ENCODE data around the gene TTC28.
"Not testable (repeated sequence)": the region's sequence is repeated elsewhere in the genome, so short reads cannot be mapped to it uniquely, and the experiment has no call there.

TTC28 gene

DNA sequence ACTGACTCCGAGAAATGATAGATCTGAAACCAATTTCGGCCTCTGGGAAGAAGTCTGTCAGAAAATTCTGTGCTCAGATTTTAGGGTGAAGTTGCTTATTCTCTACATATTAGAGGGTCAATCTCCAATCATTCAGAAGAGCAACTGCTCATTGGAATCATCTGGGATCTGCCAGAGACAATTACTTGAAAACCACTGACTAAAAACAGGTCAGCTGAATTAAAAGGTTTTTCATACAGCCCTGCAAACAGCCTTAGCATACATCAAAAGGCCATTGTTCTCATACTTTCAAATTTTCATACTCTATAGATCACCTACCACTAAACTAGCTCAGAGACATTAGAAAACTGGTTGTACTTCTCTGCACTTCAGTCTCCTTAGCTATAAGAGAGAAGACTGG lies 470.9 kb downstream of the TTC28 start:
- in situ Hi-C loops (cut with HindIII; ENCODE audit: low sequenced_read_pairs): no loop called here

DNA sequence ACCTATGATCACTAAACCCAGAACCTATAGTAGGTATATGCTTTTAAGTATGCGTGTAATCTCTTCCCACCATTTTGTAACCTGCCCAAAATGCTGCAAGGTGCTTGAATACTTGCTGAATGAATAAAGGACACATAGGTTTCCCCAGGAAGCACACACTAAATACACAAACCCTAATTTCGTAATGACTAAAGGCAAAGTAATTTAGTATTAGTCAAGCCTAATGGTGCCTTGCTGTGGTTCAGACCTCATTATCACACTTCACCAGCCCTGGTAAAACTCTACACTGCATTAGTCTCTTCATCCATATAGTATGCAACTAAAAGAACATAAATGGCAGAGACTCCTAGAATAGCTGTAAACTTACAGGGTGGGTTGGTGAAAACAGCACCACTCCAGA lies 471.6 kb downstream of the TTC28 start:
- in situ Hi-C loops (cut with HindIII; ENCODE audit: low sequenced_read_pairs): no loop called here

GRCh38 chr22:28207281-28208030 lies 472.2 kb downstream of the TTC28 start:
- in situ Hi-C loops (cut with HindIII; ENCODE audit: low sequenced_read_pairs): no loop called here

GRCh38 chr22:28205926-28206325 lies 473.7 kb downstream of the TTC28 start:
- in situ Hi-C loops (cut with HindIII; ENCODE audit: low sequenced_read_pairs): no loop called here

GRCh38 chr22:28204382-28204781 lies 475.3 kb downstream of the TTC28 start:
- in situ Hi-C loops (cut with HindIII; ENCODE audit: low sequenced_read_pairs): no loop called here

DNA sequence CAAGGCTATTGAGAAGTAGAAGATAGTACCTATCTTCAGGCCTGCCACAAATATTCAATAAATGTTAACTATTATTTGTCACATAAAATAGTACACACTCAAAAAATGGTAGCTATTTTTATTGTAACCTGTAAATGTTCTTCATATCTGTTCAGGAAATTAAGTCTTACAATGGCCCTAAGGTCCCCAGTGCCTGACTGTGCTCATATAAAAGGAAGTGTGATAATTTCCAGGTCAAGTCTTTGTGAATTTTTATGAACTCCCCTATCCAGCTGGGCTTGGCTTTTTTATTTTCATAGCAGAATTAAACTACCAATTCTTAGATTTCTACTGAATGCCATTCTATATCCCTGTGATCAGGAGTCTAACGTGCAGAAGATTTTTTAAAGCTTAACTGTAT lies 476.4 kb downstream of the TTC28 start:
- in situ Hi-C loops (cut with HindIII; ENCODE audit: low sequenced_read_pairs): no loop called here

- in situ Hi-C loops (cut with HindIII; ENCODE audit: low sequenced_read_pairs): no loop called here
Measured at GRCh38 chr22:28198692-28199091, 480.9 kb downstream of the TTC28 start.

GRCh38 chr22:28191571-28191970 lies 488.1 kb downstream of the TTC28 start:
- in situ Hi-C loops (cut with HindIII; ENCODE audit: low sequenced_read_pairs): not testable (repeated sequence)

- in situ Hi-C loops (cut with HindIII; ENCODE audit: low sequenced_read_pairs): no loop called here
Measured at GRCh38 chr22:28188178-28188879, 491.3 kb downstream of the TTC28 start.

DNA sequence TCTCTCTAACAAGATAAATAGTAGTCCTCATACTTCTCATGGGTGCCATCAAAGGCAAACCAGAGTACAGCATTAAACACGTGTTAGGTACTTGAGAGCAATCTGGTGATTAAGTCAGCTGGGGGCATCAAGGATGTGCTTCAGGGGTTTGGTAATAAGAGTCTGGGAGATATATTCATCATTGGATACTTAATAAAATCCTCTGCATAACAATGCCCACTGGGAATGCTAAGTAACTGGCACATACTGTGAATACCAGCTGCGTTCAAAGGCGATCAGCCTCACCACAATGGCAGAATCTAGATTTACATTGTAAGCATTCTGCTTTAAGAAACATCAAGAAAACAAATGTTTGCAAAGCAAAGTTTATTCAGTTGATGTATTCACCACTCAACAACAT lies 492.0 kb downstream of the TTC28 start:
- in situ Hi-C loops (cut with HindIII; ENCODE audit: low sequenced_read_pairs): no loop called here

GRCh38 chr22:28186641-28187040 lies 493.0 kb downstream of the TTC28 start:
- in situ Hi-C loops (cut with HindIII; ENCODE audit: low sequenced_read_pairs): no loop called here

GRCh38 chr22:28185130-28185529 lies 494.5 kb downstream of the TTC28 start:
- in situ Hi-C loops (cut with HindIII; ENCODE audit: low sequenced_read_pairs): no loop called here

- in situ Hi-C loops (cut with HindIII; ENCODE audit: low sequenced_read_pairs): no loop called here
Measured at GRCh38 chr22:28183078-28183860, 496.4 kb downstream of the TTC28 start.

DNA sequence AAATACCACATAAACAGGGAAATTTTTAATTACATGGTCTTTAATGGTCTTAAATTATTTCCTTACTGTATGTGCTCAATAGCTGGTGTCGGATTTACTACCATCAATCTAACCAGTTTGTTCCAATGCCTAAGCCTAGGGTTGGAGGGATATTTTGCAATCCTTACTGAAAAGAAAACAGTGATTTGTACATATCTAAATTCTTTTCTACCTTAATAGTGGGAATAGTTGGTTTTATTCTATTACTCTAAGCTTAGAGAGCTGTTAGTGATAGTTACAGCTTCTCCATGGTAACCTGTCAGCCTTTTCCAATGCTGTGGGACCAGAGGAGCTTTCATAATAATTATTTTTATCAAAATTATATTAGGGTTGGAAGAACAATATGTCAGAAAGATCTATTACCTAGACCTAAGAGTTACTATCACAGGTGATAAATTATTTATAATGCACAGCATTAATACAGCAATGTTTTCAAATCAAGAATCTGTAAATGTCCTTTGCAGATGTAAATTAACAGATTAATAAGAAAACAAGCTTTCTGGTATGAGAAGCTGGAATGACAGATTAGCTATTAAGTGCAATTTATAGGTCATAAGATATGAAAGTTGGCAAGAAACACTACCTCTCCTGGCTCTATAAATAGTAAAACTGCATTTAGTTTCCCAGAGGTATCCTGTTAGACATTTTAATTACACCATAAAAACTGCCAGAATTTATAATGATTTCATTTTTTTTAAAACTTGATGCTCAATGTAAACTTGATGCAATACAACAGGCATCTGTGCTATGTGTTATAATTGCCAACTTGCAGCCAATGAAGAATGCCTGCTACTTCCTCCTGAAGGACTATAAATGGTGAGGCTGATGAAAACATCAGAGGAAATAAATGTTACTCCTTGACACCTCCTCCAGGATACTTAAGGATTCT lies 498.6 kb downstream of the TTC28 start:
- in situ Hi-C loops (cut with HindIII; ENCODE audit: low sequenced_read_pairs): no loop called here

DNA sequence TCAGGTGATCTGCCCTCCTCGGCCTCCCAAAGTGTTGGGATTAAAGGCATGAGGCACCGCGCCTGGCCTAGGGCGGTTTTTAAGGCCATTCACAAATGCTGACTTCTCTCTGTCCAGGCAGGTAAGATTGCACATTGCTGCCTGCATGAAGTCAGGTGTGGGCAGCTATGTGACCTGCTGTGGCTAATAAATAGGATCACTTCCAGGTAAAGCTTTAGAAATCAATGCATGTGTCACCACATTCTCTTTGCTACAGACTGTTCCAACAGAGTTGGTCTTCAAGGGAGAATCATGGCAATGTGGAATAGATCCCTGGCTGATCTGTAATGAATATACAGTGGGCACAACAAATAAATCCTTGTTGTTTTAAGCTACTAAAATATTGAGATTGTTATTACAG lies 500.2 kb downstream of the TTC28 start:
- in situ Hi-C loops (cut with HindIII; ENCODE audit: low sequenced_read_pairs): no loop called here

DNA sequence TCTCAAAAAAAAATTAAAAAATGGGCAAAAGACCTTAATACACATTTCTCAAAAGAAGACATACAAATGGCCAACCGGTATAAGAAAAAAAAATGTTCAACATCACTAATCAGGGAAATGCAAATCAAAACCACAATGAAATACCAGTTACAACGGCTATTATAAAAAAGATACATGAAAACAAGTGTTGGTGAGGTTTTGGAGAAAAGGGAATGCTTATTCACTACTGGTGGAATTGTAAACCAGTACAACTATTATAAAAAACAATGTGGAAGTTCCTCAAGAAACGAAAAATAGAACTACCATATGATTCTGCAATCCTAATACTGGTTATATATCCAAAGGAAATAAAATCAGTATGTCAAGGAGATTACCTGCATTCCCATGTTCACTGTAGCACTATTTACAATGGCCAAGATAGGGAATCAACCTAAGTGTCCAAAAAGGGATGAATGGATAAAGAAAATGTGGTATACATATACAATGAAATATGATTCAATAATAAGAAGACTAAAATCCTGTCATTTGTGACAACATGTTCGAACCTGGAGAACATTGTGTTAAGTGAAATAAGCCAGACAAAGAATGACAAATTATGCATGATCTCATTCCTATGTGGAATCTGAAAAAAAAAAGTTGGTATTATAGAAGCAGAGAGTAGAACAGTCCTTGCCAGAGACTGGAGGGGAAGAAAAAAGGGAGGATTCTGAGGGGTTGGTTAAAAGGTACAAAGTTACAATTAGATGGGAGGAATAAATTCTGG lies 503.7 kb downstream of the TTC28 start:
- in situ Hi-C loops (cut with HindIII; ENCODE audit: low sequenced_read_pairs): no loop called here

DNA sequence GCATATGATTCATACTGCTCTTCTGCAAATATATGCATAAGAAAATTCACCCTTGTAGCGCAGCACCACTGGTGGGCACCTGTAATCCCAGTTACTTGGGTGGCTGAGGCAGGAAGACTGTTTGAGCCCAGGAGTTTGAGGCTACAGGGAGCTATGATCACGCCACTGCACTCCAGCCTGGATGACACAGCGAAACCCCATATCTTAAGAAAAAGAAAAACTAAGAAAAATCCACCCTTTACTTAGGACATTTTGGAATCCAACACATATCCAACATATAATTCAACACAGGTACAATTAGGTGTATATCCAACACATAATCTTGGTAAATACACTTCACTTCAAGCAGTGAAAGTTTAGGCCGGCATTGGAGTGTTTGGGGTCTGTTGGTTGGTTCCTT lies 505.1 kb downstream of the TTC28 start:
- in situ Hi-C loops (cut with HindIII; ENCODE audit: low sequenced_read_pairs): no loop called here

GRCh38 chr22:28172892-28173670 lies 506.6 kb downstream of the TTC28 start:
- in situ Hi-C loops (cut with HindIII; ENCODE audit: low sequenced_read_pairs): no loop called here

DNA sequence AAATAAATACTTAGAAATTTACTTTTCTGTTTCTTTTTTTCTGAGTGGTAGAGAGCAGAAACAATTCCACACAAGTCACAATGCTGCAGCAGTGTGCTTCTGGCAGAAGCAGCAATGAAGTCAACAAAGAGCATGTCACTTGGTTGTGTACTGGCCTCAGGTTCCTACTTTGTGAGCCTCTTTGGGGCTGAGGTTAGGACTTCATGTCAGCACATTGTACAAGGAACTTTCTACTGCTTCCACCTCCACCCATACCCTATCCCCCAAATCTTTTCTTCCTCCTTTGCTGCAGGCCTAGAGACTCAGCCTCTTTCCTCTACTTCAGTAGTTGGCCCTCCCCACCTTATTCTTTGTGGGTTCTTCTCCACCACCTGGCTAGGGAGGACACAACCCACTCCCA lies 507.9 kb downstream of the TTC28 start:
- in situ Hi-C loops (cut with HindIII; ENCODE audit: low sequenced_read_pairs): no loop called here
